NOMO-1 treated with DMSO at 0.1 percent for 48 hours (cell line): ENCODE measurements around the gene RPL18A.
A peak's percentile ranks its signal among the peaks of the same experiment; 100 is the strongest.

Experiments
- DNase-seq: peaks from one replicate; lab custom pipeline; 2025; ENCODE audit not compliant: unreplicated experiment; lab: John Stamatoyannopoulos, UW

The RPL18A gene

GRCh38 chr19:17841810-17842662 lies 17.7 kb upstream of the RPL18A start:
- DNase-seq = no peak

- no peak for DNase-seq
Measured at GRCh38 chr19:17842663-17843291, 16.9 kb upstream of the RPL18A start.

GRCh38 chr19:17843292-17843827 lies 16.4 kb upstream of the RPL18A start:
- no peak for DNase-seq

- no peak for DNase-seq
Measured at GRCh38 chr19:17843908-17844490, 15.7 kb upstream of the RPL18A start.

GRCh38 chr19:17846146-17846545 lies 13.6 kb upstream of the RPL18A start:
- DNase-seq = no peak

GRCh38 chr19:17847538-17848366 lies 12.0 kb upstream of the RPL18A start, which contains the start of gene JAK3:
JAK3 (minus strand) TSS chr19:17847982; CDS start chr19:17844417, 3,565 bp downstream.
- peak; percentile 36 for DNase-seq

- DNase-seq = no peak
Measured at GRCh38 chr19:17848595-17849292, 11.0 kb upstream of the RPL18A start.

GRCh38 chr19:17854061-17854460 lies 5.6 kb upstream of the RPL18A start:
- no peak for DNase-seq

GRCh38 chr19:17855280-17856152 lies 4.2 kb upstream of the RPL18A start:
- DNase-seq = peak; percentile 51

GRCh38 chr19:17860331-17860992 lies 752 bp downstream of the RPL18A start:
- no peak for DNase-seq

- DNase-seq = no peak
Measured at GRCh38 chr19:17860993-17861360, 1.3 kb downstream of the RPL18A start.

GRCh38 chr19:17861542-17862402 lies 2.1 kb downstream of the RPL18A start:
- DNase-seq = no peak

- no peak for DNase-seq
Measured at GRCh38 chr19:17862711-17863519, 3.2 kb downstream of the RPL18A start.

GRCh38 chr19:17863520-17864182 lies 3.9 kb downstream of the RPL18A start:
- DNase-seq = no peak

- no peak for DNase-seq
Measured at GRCh38 chr19:17865364-17866311, 5.9 kb downstream of the RPL18A start.
